ENCODE results near the gene THSD7B. TPM values are rescaled to one million over a fixed set of nuclear protein-coding genes. Genes with fewer than 3 reads are reported as not detected.

THSD7B gene
- polyA plus RNA-seq, 2 of the 4 experiments (the other 2 are of a cell fraction), result not detected

- TF ChIP-seq ATOH8 (CRISPR knock-in tag; IDR thresholded peaks at IDR 0.05; ENCODE audit: low read depth) (no peak), SREBF2 (IDR thresholded peaks at IDR 0.05) (no peak), CBX8 (IDR thresholded peaks at IDR 0.05) (no peak)
Observed at GRCh38 chr2:137009953-137010352, 244.6 kb downstream of the THSD7B start (continued).

- no peak for TF ChIP-seq RCOR1 (IDR thresholded peaks at IDR 0.05; ENCODE audit: low read depth, low read length)
- TF ChIP-seq ESRRA (IDR thresholded peaks at IDR 0.05; ENCODE audit: borderline replicate concordance, low read length), result no peak
- no peak for TF ChIP-seq RAD21 (conservative IDR thresholded peaks at IDR 0.05 in 1 of 2, IDR thresholded peaks at IDR 0.05 in 1 of 2)
- TF ChIP-seq ZC3H11A (IDR thresholded peaks at IDR 0.05), result no peak
- no peak for TF ChIP-seq CHD4 (IDR thresholded peaks at IDR 0.05; ENCODE audit: borderline replicate concordance)
- Histone ChIP-seq H3K4me2 (no peak overlapping the region), H3K27ac (no peak overlapping the region), H3K4me3 (no peak overlapping the region), H3K4me1 (no peaks in the 10 kb centered on the region), H3K9me3 (no peaks in the 10 kb centered on the region)
- 29% methylated on average over 11 of the region's 11 CpGs for WGBS (ENCODE audit: missing lambda C conversion rate)
- ATAC-seq, result no peak
- no peak for DNase-seq (ENCODE audit: low read depth in 1 of 2, low spot score in 1 of 2)
- CTCF ChIA-PET, result interaction anchor here (1.7 kb wide), 1 partner anchor 15 kb away, joined by 4 read pairs; no protein-coding TSS in a partner anchor
- POLR2A ChIA-PET, result no interaction called here
- no peak for FAIRE-seq
Observed at GRCh38 chr2:137020452-137021196, 255.3 kb downstream of the THSD7B start.

GRCh38 chr2:137021763-137022162, 256.4 kb downstream of the THSD7B start:
- FAIRE-seq (no peak), ATAC-seq (no peak), DNase-seq (ENCODE audit: low read depth in 1 of 2, low spot score in 1 of 2) (no peak)
- 8% methylated on average over 3 of the region's 3 CpGs for WGBS (ENCODE audit: missing lambda C conversion rate)
- Histone ChIP-seq H3K9me3 (no peaks in the 10 kb centered on the region), H3K4me3 (no peak overlapping the region), H3K4me1 (no peaks in the 10 kb centered on the region), H3K27ac (no peak overlapping the region), H3K4me2 (no peak overlapping the region)
- ChIA-PET CTCF (no interaction called here), POLR2A (no interaction called here)
- TF ChIP-seq ZFP36 (IDR thresholded peaks at IDR 0.05; ENCODE audit: borderline replicate concordance, partially characterized antibody) (no peak), FOXS1 (CRISPR knock-in tag; IDR thresholded peaks at IDR 0.05) (no peak), KDM1A (IDR thresholded peaks at IDR 0.05; ENCODE audit: low read depth) (no peak), E2F6 (IDR thresholded peaks at IDR 0.05; ENCODE audit: borderline replicate concordance, low read depth) (no peak), CBX8 (IDR thresholded peaks at IDR 0.05) (no peak), GATA3 (IDR thresholded peaks at IDR 0.05; ENCODE audit: borderline replicate concordance) (no peak), EHMT2 (IDR thresholded peaks at IDR 0.05; ENCODE audit: low read depth) (no peak), FOSL2 (IDR thresholded peaks at IDR 0.05) (no peak), FOSL2 (CRISPR knock-in tag; IDR thresholded peaks at IDR 0.05) (no peak), TFCP2L1 (CRISPR knock-in tag; IDR thresholded peaks at IDR 0.05) (no peak), ZNF302 (CRISPR knock-in tag; IDR thresholded peaks at IDR 0.05) (no peak), EP300 (IDR thresholded peaks at IDR 0.05) (no peak), RFX5 (IDR thresholded peaks at IDR 0.05) (no peak)

- 0% methylated on average over 2 of the region's 2 CpGs for WGBS (ENCODE audit: missing lambda C conversion rate)
- TF ChIP-seq PBX3 (IDR thresholded peaks at IDR 0.05), result no peak
- TF ChIP-seq ESRRA (IDR thresholded peaks at IDR 0.05; ENCODE audit: borderline replicate concordance, low read length), result no peak
- TF ChIP-seq HOXA7 (CRISPR knock-in tag; IDR thresholded peaks at IDR 0.05), result no peak
- no peak for TF ChIP-seq ZC3H11A (IDR thresholded peaks at IDR 0.05)
- TF ChIP-seq HES2 (IDR thresholded peaks at IDR 0.05), result no peak
- no peak for TF ChIP-seq NPAS2 (CRISPR knock-in tag; IDR thresholded peaks at IDR 0.05; ENCODE audit: borderline replicate concordance)
- TF ChIP-seq EP300 (IDR thresholded peaks at IDR 0.05), result no peak
- TF ChIP-seq MYC (IDR thresholded peaks at IDR 0.05; ENCODE audit: borderline replicate concordance, low read length), result no peak
- TF ChIP-seq NR3C1 (IDR thresholded peaks at IDR 0.05), result no peak
- no peak for TF ChIP-seq REST (IDR thresholded peaks at IDR 0.05)
- TF ChIP-seq EHF (CRISPR knock-in tag; IDR thresholded peaks at IDR 0.05), result no peak
Observed at GRCh38 chr2:137023205-137023604, 257.9 kb downstream of the THSD7B start.

More at GRCh38 chr2:137023205-137023604, 257.9 kb downstream of the THSD7B start:
- ChIA-PET POLR2A (no interaction called here), CTCF (no interaction called here)
- ATAC-seq, result no peak
- Histone ChIP-seq H3K4me2 (no peak overlapping the region), H3K4me3 (no peak overlapping the region), H3K4me1 (no peaks in the 10 kb centered on the region), H3K27ac (no peak overlapping the region), H3K9me3 (no peaks in the 10 kb centered on the region)
- no peak for FAIRE-seq
- DNase-seq (ENCODE audit: low read depth in 1 of 2, low spot score in 1 of 2), result no peak
